Measurements from ENCODE around the gene SPRTN.

Gene SPRTN, protein sequence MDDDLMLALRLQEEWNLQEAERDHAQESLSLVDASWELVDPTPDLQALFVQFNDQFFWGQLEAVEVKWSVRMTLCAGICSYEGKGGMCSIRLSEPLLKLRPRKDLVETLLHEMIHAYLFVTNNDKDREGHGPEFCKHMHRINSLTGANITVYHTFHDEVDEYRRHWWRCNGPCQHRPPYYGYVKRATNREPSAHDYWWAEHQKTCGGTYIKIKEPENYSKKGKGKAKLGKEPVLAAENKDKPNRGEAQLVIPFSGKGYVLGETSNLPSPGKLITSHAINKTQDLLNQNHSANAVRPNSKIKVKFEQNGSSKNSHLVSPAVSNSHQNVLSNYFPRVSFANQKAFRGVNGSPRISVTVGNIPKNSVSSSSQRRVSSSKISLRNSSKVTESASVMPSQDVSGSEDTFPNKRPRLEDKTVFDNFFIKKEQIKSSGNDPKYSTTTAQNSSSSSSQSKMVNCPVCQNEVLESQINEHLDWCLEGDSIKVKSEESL

DNA sequence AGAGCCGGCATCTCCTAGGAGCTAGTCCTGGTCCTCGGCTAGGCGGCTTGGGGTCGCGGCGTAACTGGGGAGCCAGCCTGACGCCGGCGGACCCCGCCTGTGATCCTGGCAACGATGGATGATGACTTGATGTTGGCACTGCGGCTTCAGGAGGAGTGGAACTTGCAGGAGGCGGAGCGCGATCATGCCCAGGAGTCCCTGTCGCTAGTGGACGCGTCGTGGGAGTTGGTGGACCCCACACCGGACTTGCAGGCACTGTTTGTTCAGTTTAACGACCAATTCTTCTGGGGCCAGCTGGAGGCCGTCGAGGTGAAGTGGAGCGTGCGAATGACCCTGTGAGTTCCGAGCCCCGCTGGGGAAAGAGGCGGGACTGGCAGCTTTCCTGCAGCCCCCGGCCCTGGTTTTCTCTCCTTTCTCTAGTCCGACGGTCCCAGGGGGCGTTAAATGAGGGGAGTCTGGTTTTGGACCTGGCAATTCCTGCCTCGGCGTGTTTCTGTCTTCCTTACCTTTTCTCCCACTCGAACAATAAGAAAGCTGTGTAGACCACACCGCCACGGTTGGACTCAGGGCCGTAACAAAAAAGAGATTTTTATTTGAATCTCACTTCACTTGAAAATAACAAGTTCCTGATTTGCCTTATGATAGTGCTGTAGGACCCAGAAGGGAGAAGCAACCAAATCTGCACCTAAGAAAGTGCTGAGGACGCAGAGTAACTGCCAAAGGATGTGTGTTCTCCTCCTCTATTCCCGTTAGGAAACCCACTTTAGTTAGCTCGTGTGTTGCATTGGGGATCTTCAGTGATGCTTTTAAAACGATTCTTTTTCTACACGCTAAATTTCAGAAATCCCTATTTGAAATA, at the start of gene SPRTN:
TSS of gene SPRTN (plus strand) at position 24 of the 859 bp plus-strand sequence. CDS start at position 115, 91 bp downstream.
- TF ChIP-seq, protein P1, sequence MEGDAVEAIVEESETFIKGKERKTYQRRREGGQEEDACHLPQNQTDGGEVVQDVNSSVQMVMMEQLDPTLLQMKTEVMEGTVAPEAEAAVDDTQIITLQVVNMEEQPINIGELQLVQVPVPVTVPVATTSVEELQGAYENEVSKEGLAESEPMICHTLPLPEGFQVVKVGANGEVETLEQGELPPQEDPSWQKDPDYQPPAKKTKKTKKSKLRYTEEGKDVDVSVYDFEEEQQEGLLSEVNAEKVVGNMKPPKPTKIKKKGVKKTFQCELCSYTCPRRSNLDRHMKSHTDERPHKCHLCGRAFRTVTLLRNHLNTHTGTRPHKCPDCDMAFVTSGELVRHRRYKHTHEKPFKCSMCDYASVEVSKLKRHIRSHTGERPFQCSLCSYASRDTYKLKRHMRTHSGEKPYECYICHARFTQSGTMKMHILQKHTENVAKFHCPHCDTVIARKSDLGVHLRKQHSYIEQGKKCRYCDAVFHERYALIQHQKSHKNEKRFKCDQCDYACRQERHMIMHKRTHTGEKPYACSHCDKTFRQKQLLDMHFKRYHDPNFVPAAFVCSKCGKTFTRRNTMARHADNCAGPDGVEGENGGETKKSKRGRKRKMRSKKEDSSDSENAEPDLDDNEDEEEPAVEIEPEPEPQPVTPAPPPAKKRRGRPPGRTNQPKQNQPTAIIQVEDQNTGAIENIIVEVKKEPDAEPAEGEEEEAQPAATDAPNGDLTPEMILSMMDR (IDR thresholded peaks at IDR 0.05), result no peak

DNA sequence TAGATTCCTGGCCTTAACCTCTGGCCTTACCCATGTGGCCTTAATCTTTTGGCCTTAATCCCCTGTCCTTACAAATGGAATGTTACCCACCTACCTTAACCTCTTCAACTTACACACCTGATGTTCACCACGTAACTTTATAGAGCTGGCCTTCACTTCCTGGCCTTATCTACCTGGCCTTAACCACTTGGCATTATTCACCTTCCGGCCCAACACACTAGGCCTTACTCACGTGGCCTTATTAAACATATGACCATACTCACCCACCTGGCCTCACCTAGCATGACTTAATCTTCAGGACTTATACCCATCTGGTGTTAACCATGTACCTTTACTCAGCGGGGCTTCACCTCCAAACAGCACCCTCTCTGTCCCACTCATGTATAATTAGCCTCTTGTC, 42.2 kb upstream of the SPRTN start:
- TF ChIP-seq, protein P1 (IDR thresholded peaks at IDR 0.05), result no peak

DNA sequence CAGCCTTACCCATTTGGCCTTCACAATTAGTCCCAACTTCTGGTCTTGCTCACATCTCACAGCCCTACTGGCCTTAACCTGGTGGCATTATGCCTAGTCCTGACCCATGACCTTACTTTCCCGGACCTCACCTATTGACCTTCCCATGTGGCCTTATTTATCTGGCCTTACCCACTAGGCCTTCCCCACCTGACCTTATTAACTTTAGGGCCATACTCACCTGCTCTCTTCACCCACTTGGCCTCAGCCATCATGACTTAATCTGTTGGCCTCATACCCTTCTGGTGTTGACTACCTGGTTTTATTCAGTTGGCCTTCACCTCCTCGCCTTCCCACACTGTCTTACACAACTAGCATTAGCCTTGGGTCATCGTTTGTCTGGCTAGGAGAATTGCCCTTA, 36.1 kb upstream of the SPRTN start:
- TF ChIP-seq, protein P1 (IDR thresholded peaks at IDR 0.05), result no peak

DNA sequence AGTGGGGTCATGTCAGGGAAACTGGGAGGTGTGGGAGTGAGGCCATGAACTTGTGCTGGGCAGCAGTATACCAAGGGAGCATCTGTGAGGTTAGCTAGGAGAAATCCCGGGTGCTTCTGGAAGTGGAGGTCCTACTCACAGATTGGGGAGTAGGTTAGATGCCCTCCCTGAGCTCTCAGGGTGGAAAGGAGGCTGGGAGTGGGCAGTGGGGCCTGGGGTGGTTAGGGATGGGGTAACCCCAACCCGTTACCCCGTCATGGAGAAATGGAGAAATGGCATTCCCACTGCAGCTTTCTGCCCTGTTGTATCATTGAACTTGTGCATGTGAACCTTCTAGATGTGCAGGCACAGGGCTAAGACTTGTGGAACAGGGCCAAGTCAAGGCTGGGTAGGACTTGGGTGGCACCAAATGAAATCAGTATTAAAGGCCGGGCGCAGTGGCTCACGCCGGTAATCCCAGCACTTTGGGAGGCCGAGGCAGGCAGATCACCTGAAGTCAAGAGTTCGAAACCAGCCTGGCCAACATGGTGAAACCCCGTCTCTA, 27.6 kb upstream of the SPRTN start:
- TF ChIP-seq, protein P1 (IDR thresholded peaks at IDR 0.05), result no peak

DNA sequence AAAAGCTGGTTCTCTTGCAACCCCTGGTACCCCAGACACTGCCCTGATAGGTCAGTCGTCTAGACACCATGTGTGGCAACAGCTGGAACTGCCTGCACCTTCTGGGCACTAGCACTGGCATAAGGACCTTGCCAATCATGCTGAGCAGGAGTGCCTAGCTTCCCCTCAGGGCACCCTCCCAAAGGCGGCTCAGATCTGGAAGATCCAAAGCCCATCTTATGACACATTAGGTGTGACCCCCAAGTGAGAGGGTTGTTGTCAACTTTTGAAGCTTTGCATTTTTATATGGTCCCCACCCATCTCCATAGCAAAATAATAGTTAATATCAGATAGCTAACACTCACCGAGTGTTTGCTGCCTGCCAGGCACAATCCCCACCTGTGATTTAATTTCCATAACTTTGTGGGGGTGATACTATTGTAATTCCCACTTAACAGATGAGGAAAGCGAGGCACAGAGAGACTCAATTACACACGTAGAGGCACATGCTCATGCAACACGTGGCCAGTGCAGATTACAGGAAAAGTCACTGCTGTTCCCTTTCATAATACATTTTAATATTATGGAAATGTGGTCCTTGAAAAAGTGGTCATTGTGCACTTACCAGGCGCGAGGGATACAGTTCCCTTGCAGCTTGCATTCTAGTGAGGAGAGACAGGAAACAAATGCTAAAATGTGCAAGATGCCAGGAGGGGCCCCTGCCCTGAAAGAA, 26.2 kb upstream of the SPRTN start:
- TF ChIP-seq, protein P1 (IDR thresholded peaks at IDR 0.05), result no peak

DNA sequence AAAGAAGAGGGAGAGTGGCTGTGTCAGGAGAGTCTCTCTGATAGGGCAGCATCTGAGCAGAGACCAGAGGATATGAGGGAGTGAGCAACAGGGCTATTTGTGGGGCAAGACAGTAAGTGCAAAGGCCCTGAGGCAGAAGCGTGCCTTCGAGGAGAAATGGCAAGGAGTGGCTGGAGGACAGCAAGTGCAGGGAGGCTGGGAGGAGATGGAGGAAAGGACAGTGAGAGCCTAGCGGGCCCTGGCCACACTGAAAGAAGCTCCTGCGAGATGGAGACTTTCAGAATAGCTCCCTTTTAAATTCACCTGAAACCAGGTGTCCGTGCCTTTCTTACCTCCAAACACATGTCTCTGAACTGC, 25.7 kb upstream of the SPRTN start:
- TF ChIP-seq, protein P1 (IDR thresholded peaks at IDR 0.05), result no peak

DNA sequence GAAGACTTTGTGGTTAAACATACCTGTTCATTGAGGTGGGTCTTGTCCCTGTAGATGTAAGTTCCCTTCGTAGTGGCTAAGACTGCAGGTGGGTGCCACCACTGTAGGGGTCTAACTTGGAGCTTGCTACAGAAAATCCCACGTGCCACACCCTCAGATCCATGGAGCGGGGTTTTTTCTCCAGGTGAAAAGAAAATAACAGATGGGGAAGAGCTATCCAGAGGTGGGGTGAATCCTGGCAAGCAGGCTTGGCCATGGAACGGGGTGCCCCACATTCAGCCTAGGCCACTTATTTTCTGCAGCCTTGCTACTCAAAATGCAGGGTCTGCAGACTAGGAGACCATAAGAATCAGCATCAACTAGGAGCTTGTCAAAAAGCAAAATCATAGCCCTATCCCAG, 24.4 kb upstream of the SPRTN start:
- TF ChIP-seq, protein P1 (IDR thresholded peaks at IDR 0.05), result no peak

Measured in LNCAP (cell line).